ENCODE measurements around the gene MNAT1.

MNAT1 gene

GRCh38 chr14:60956202-60956601 lies 221.6 kb downstream of the MNAT1 start:
- TF ChIP-seq CTCF (IDR thresholded peaks at IDR 0.05; ENCODE audit: extremely low read depth, insufficient read depth, missing control alignments), result no peak
- in situ Hi-C loops (cut with MboI; ENCODE audit: low pct_unique_long_range_greater_than_20kb, low sequenced_read_pairs, unreplicated experiment), result no loop called here
- DNase-seq (ENCODE audit: low spot score), result no peak

GRCh38 chr14:60956632-60957031 lies 222.1 kb downstream of the MNAT1 start:
- DNase-seq (ENCODE audit: low spot score), result no peak
- in situ Hi-C loops (cut with MboI; ENCODE audit: low pct_unique_long_range_greater_than_20kb, low sequenced_read_pairs, unreplicated experiment), result no loop called here
- no peak for TF ChIP-seq CTCF (IDR thresholded peaks at IDR 0.05; ENCODE audit: extremely low read depth, insufficient read depth, missing control alignments)

GRCh38 chr14:60958146-60958545 lies 223.6 kb downstream of the MNAT1 start:
- in situ Hi-C loops (cut with MboI; ENCODE audit: low pct_unique_long_range_greater_than_20kb, low sequenced_read_pairs, unreplicated experiment), result no loop called here
- no peak for DNase-seq (ENCODE audit: low spot score)
- TF ChIP-seq CTCF (IDR thresholded peaks at IDR 0.05; ENCODE audit: extremely low read depth, insufficient read depth, missing control alignments), result no peak

- no peak for DNase-seq (ENCODE audit: low spot score)
- no peak for TF ChIP-seq CTCF (IDR thresholded peaks at IDR 0.05; ENCODE audit: extremely low read depth, insufficient read depth, missing control alignments)
- in situ Hi-C loops (cut with MboI; ENCODE audit: low pct_unique_long_range_greater_than_20kb, low sequenced_read_pairs, unreplicated experiment), result no loop called here
Measured at GRCh38 chr14:60963761-60964160, 229.2 kb downstream of the MNAT1 start.

GRCh38 chr14:60964904-60965303 lies 230.3 kb downstream of the MNAT1 start:
- DNase-seq (ENCODE audit: low spot score), result no peak
- in situ Hi-C loops (cut with MboI; ENCODE audit: low pct_unique_long_range_greater_than_20kb, low sequenced_read_pairs, unreplicated experiment), result no loop called here
- TF ChIP-seq CTCF (IDR thresholded peaks at IDR 0.05; ENCODE audit: extremely low read depth, insufficient read depth, missing control alignments), result no peak

- DNase-seq (ENCODE audit: low spot score), result no peak
- no peak for TF ChIP-seq CTCF (IDR thresholded peaks at IDR 0.05; ENCODE audit: extremely low read depth, insufficient read depth, missing control alignments)
- in situ Hi-C loops (cut with MboI; ENCODE audit: low pct_unique_long_range_greater_than_20kb, low sequenced_read_pairs, unreplicated experiment), result no loop called here
Measured at GRCh38 chr14:60965402-60965801, 230.8 kb downstream of the MNAT1 start.

GRCh38 chr14:60968099-60968498 lies 233.5 kb downstream of the MNAT1 start:
- no peak for TF ChIP-seq CTCF (IDR thresholded peaks at IDR 0.05; ENCODE audit: extremely low read depth, insufficient read depth, missing control alignments)
- in situ Hi-C loops (cut with MboI; ENCODE audit: low pct_unique_long_range_greater_than_20kb, low sequenced_read_pairs, unreplicated experiment), result no loop called here
- no peak for DNase-seq (ENCODE audit: low spot score)
